ENCODE data around the gene PTPN1. TPM values are rescaled to one million over a fixed set of nuclear protein-coding genes. Genes with fewer than 3 reads are reported as not detected.

PTPN1 gene
- polyA plus RNA-seq, 1 donor (not counting 4 experiments of a cell fraction or from before 2014, with no cell fraction given) = 61.6 TPM

GRCh38 chr20:50491168-50491567 is 19.0 kb upstream of the PTPN1 start:
- Histone ChIP-seq H2AFZ (ENCODE audit: control insufficient read depth, low read length) (no peak overlapping the region), H3K4me2 (ENCODE audit: control insufficient read depth, extremely low read depth, insufficient read depth, low read depth, low read length) (no peak overlapping the region), H4K20me1 (ENCODE audit: control insufficient read depth, extremely low read depth, insufficient read depth, low read length) (no peaks in the 10 kb centered on the region), H3K9me1 (ENCODE audit: control insufficient read depth, extremely low read depth, insufficient read depth, low read length) (no peaks in the 10 kb centered on the region), H3K27me3 (ENCODE audit: control insufficient read depth, extremely low read depth, insufficient read depth, low read length) (no peaks in the 10 kb centered on the region), H3K79me2 (ENCODE audit: control insufficient read depth, insufficient read depth, low read length) (peaks cover 2% of the 10 kb centered on the region), H3K36me3 (ENCODE audit: control insufficient read depth in 2 of 2, extremely low read depth in 1 of 2, insufficient read depth in 2 of 2, low read length in 2 of 2) (no peaks in the 10 kb centered on the region), H3K9me3 (ENCODE audit: control insufficient read depth, low read depth, low read length) (no peaks in the 10 kb centered on the region), H3K4me3 (ENCODE audit: control insufficient read depth in 2 of 3, extremely low read depth in 1 of 3, insufficient read depth in 2 of 3, low read depth in 1 of 3, low read length in 3 of 3) (no peak overlapping the region), H3K4me1 (ENCODE audit: control insufficient read depth, extremely low read depth, insufficient read depth, low read length) (peaks cover 38% of the 10 kb centered on the region), H3K9ac (ENCODE audit: control insufficient read depth, extremely low read depth, insufficient read depth, low read length) (no peak overlapping the region), H3K27ac (ENCODE audit: control insufficient read depth, insufficient read depth, low read length) (no peak overlapping the region)
- DNase-seq (ENCODE audit: low read depth, low spot score) (no peak), FAIRE-seq (no peak)
- dilution Hi-C loops (cut with MboI; ENCODE audit: extremely low pct_ligation_motif_present, low sequenced_read_pairs) = no loop called here
- TF ChIP-seq EZH2 (IDR thresholded peaks at IDR 0.05; ENCODE audit: low read length) (no peak), CTCF (optimal IDR thresholded peaks at IDR 0.05 in 1 of 3, IDR thresholded peaks at IDR 0.05 in 1 of 3, conservative IDR thresholded peaks at IDR 0.05 in 1 of 3; ENCODE audit: extremely low read depth in 1 of 3, insufficient read depth in 2 of 3, low read length in 3 of 3) (no peak)

- dilution Hi-C loops (cut with MboI; ENCODE audit: extremely low pct_ligation_motif_present, low sequenced_read_pairs) = no loop called here
- TF ChIP-seq EZH2 (IDR thresholded peaks at IDR 0.05; ENCODE audit: low read length) (no peak), CTCF (optimal IDR thresholded peaks at IDR 0.05 in 1 of 3, IDR thresholded peaks at IDR 0.05 in 1 of 3, conservative IDR thresholded peaks at IDR 0.05 in 1 of 3; ENCODE audit: extremely low read depth in 1 of 3, insufficient read depth in 2 of 3, low read length in 3 of 3) (no peak)
- peak; percentile 64 for DNase-seq (ENCODE audit: low read depth, low spot score)
- no peaks in the 10 kb centered on the region for H3K9me3 ChIP-seq (ENCODE audit: control insufficient read depth, low read depth, low read length)
- no peaks in the 10 kb centered on the region for H3K9me1 ChIP-seq (ENCODE audit: control insufficient read depth, extremely low read depth, insufficient read depth, low read length)
- H3K79me2 ChIP-seq (ENCODE audit: control insufficient read depth, insufficient read depth, low read length) = peaks cover 2% of the 10 kb centered on the region
- no peaks in the 10 kb centered on the region for H4K20me1 ChIP-seq (ENCODE audit: control insufficient read depth, extremely low read depth, insufficient read depth, low read length)
- H3K27me3 ChIP-seq (ENCODE audit: control insufficient read depth, extremely low read depth, insufficient read depth, low read length) = no peaks in the 10 kb centered on the region
- H3K27ac ChIP-seq (ENCODE audit: control insufficient read depth, insufficient read depth, low read length) = peak overlapping the region; percentile 99
- H3K9ac ChIP-seq (ENCODE audit: control insufficient read depth, extremely low read depth, insufficient read depth, low read length) = peak overlapping the region; percentile 88
- no peaks in the 10 kb centered on the region for H3K36me3 ChIP-seq (ENCODE audit: control insufficient read depth in 2 of 2, extremely low read depth in 1 of 2, insufficient read depth in 2 of 2, low read length in 2 of 2)
- peak overlapping the region; percentile 30 for H2AFZ ChIP-seq (ENCODE audit: control insufficient read depth, low read length)
- peak overlapping the region; percentile 30 for H3K4me2 ChIP-seq (ENCODE audit: control insufficient read depth, extremely low read depth, insufficient read depth, low read depth, low read length)
- H3K4me1 ChIP-seq (ENCODE audit: control insufficient read depth, extremely low read depth, insufficient read depth, low read length) = peaks cover 47% of the 10 kb centered on the region
- no peak overlapping the region for H3K4me3 ChIP-seq (ENCODE audit: control insufficient read depth in 2 of 3, extremely low read depth in 1 of 3, insufficient read depth in 2 of 3, low read depth in 1 of 3, low read length in 3 of 3)
- FAIRE-seq = peak; percentile 77
Measured at GRCh38 chr20:50491926-50492634, 18.1 kb upstream of the PTPN1 start.

All from keratinocyte (primary cell).